ENCODE data around the gene NME1.

DNA sequence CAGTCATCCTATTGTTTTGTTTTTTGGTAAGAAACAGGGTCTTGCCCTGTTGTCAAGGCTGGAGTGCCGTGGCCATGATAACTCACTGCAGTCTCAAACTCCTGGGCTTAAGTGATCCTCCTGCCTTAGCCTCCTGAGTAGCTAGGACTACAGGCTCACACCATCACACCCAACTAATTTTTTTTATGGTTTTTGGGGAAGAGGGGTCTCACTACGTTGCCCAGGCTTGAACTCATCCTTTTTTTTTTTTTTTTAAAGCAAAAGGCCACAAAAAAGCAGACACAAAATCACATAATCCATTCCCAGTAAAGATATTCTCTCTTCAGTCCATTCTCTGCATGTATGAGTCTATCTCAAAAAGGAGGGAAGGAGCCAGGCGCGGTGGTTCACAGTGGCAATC is 38.2 kb upstream of the NME1 start:
- TF ChIP-seq, protein P1, sequence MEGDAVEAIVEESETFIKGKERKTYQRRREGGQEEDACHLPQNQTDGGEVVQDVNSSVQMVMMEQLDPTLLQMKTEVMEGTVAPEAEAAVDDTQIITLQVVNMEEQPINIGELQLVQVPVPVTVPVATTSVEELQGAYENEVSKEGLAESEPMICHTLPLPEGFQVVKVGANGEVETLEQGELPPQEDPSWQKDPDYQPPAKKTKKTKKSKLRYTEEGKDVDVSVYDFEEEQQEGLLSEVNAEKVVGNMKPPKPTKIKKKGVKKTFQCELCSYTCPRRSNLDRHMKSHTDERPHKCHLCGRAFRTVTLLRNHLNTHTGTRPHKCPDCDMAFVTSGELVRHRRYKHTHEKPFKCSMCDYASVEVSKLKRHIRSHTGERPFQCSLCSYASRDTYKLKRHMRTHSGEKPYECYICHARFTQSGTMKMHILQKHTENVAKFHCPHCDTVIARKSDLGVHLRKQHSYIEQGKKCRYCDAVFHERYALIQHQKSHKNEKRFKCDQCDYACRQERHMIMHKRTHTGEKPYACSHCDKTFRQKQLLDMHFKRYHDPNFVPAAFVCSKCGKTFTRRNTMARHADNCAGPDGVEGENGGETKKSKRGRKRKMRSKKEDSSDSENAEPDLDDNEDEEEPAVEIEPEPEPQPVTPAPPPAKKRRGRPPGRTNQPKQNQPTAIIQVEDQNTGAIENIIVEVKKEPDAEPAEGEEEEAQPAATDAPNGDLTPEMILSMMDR (IDR thresholded peaks at IDR 0.05) = no peak
- TF ChIP-seq POLR2A (IDR thresholded peaks at IDR 0.05) = no peak

All from Peyer's patch (tissue), 4 donors.